Posterior cingulate gyrus (tissue), 11 donors: Measurements from ENCODE around the gene FSTL4.

ENCODE experiments used
- DNase-seq, 10 donors: peaks; one replicate each; pipeline versions ENCODE4 v3.0.0 to v3.0.0-alpha.2; 2020 to 2021; ENCODE audit warnings: mixed read lengths in 3 of 10
- intact Hi-C: fragments of 100-400 bp; cut with DNase I; formaldehyde crosslinking; loops from one replicate; pipeline ENCODE4 v1.15.1; 2023

Gene FSTL4

DNA sequence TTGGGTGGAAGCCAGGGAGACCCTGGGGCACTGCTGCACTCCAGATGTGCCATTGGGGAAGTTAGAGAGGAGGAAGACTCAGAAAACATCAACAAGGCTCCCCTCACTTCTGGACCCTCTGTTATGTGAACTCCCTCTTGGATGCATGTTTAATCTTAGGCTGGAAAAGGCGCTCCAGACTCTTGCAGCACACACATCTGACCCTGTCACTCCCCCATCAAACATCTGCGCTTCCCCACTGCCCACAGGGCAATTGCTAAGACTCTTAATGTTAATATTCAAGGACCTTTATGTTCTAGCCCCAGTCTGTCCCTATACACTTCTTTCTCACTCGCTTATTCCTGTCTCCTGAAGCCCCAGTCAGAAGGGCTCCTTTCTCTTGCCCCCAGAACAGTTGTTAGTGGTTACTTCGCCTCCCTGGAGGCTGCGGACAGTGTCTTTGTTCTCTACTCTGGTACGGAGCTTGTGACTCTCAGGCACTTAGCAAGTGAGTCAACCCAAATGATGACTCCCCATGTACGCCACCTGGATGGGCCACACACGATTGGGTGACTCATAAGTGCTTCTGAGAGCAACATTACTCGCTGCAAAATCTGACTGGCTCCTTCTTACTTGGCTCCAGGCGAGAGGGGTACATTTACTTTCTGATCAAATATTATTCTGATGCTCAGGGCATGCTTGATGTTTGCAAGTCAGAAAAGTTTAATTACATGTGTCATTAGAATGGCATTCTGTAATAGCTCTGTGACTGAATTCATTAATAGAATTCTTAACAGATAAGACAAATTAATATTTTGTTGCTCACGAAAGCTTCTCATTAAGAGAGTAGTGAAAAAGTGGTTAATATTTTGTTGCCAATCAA, 366.9 kb downstream of the FSTL4 start:
- peak in 7 of 10 donors; percentile 25 to 90 (median 42) for DNase-seq
- intact Hi-C loops: loop anchor here (5.0 kb wide), 1 partner anchor 133 kb away; no protein-coding TSS in a partner anchor

- intact Hi-C loops: no loop called here
- peak in 1 of 10 donors; percentile 53 for DNase-seq
Measured at GRCh38 chr5:133244242-133244641, 368.1 kb downstream of the FSTL4 start.

- intact Hi-C loops: no loop called here
Measured at GRCh38 chr5:133243196-133243595, 369.1 kb downstream of the FSTL4 start.

DNA sequence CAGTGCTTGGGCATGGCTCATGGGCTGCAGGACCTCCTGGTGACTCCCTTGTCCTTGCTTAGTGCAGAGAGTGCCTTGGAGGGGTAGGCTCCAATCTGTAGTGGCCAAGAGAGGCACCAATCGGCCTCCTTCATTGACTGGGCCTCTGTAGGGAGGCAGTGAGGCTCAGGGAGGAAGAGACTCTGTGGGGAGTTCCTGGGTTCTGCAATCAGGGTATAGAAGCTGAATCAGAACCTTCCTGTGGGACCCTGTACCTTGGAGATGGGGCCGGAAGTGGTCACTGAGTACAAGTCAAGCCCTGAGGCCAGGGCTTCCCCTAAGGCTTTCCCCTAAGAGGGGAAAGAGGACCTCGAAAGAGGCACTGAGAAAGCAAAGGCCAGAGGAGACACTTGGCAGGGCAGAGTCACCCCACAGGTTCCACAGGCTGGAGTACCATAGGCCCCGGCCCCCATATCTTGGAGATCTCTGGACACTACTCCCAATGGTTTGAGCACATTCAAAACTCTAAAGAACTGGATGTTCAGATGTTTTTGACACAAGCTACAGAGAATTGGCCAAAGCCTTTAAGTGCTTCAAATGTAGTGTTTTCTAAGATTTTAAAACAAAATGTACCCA, 370.0 kb downstream of the FSTL4 start:
- intact Hi-C loops: no loop called here
- DNase-seq: peak in 1 of 10 donors; percentile 14

More at GRCh38 chr5:133243196-133243595, 369.1 kb downstream of the FSTL4 start:
- DNase-seq: no peak

GRCh38 chr5:133241179-133242092, 370.9 kb downstream of the FSTL4 start:
- peak in 1 of 10 donors; percentile 14 for DNase-seq
- intact Hi-C loops: no loop called here

- intact Hi-C loops: no loop called here
- DNase-seq: peak in 2 of 10 donors; percentile 54 to 84
Measured at GRCh38 chr5:133240425-133241091, 371.8 kb downstream of the FSTL4 start.

- peak in 1 of 10 donors; percentile 73 for DNase-seq
- intact Hi-C loops: no loop called here
Measured at GRCh38 chr5:133238426-133239205, 373.7 kb downstream of the FSTL4 start.

DNA sequence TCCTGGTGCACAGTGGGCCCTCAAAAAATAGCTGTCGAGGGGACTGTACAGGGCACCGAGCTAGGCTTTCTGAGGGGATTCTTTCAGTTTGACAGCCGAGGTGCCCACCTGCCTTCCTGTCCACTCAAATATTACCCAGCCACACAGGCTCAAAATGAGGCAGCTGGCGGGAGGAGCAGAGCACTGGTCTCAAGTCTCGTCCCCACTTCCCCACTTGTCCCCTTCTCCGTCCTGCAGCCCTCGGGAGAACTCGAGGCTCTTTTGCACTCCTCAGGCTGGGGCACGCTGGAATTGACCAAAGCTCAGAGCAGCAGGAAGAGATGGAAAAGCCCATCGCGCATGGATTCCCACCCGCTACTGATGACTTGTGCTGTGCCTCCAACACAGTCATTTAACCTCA, 375.4 kb downstream of the FSTL4 start:
- intact Hi-C loops: no loop called here
- DNase-seq: peak in 1 of 10 donors; percentile 40

- intact Hi-C loops: no loop called here
- no peak for DNase-seq
Measured at GRCh38 chr5:133236541-133236951, 375.8 kb downstream of the FSTL4 start.

- intact Hi-C loops: no loop called here
- no peak for DNase-seq
Measured at GRCh38 chr5:133235696-133236426, 376.5 kb downstream of the FSTL4 start.

DNA sequence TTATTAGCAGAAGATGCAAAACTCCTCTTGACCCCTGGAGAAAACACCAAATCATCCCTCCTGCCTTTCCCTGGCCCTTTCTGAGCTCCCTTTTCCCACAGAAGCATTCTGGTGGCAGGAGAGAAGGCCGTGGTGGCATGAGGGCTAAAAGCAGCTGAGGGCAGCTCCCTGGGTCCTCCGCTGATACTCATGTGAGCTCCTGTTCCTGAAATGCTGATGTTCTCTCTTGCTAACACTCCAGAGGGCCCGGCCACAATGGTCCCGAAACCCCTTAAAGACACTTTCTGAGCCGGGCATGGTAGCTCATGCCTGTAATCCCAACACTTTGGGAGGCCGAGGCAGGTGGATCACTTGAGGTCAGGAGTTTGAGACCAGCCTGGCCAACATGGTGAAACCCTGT, 377.4 kb downstream of the FSTL4 start:
- intact Hi-C loops: no loop called here

GRCh38 chr5:133234273-133234672, 378.1 kb downstream of the FSTL4 start:
- DNase-seq: no peak
- intact Hi-C loops: no loop called here

More for the DNA sequence above, 377.4 kb downstream of the FSTL4 start:
- no peak for DNase-seq

DNA sequence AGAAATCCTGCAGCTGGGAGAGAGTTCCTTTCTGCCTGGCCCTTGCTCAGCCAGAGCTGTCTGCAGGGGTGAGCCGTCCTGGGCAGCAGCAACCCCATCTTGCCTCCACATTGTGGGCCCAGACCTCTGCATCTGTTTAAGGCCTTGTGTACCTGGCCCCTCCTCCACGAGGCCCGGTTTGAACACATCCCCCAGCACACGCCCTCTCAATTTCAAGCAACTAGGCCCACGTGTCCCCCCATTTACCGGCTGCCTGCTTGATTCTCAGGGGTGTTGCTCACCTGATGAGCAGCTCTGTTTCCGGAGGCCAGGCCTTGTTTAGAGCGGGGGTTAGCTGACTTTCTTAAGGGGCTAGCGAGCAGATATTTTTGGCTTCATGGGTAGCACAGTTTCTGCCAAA, 378.7 kb downstream of the FSTL4 start:
- intact Hi-C loops: no loop called here
- no peak for DNase-seq

GRCh38 chr5:133232911-133233310, 379.4 kb downstream of the FSTL4 start:
- intact Hi-C loops: no loop called here
- DNase-seq: peak in 1 of 10 donors; percentile 30

- no peak for DNase-seq
Measured at GRCh38 chr5:133232435-133232834, 379.9 kb downstream of the FSTL4 start.

GRCh38 chr5:133232011-133232410, 380.3 kb downstream of the FSTL4 start:
- intact Hi-C loops: no loop called here
- DNase-seq: no peak

More at GRCh38 chr5:133232435-133232834, 379.9 kb downstream of the FSTL4 start:
- intact Hi-C loops: no loop called here

GRCh38 chr5:133230823-133231578, 381.3 kb downstream of the FSTL4 start:
- intact Hi-C loops: no loop called here
- no peak for DNase-seq
